Left colon (tissue), 2 donors: Measurements from ENCODE around the gene DLL4. TPM values are rescaled to one million over a fixed set of nuclear protein-coding genes. Genes with fewer than 3 reads are reported as not detected.
"Not testable (repeated sequence)": the region's sequence is repeated elsewhere in the genome, so short reads cannot be mapped to it uniquely, and the experiment has no call there.

Source experiments
- ATAC-seq: fragments of 200-7000 bp; cut with Tn5 transposase; one replicate; pipeline ENCODE4 v1.9.1; 2020; ENCODE audit warnings: mild to moderate bottlenecking, moderate library complexity
- DNase-seq, 2 donors: peaks; one replicate each; pipeline ENCODE4 v3.0.0-alpha.2; 2020
- intact Hi-C, 2 donors: fragments of 100-400 bp; cut with DNase I in 1 of 2; cut with micrococcal nuclease in 1 of 2; formaldehyde crosslinking; loops; one replicate each; pipeline versions ENCODE4 v1.11.2 to v1.14.0; 2022; cut with DNase I, micrococcal nuclease
- total RNA-seq, 2 donors: library from RNA; stranded (reverse); fragmentation: NEBNext Ultra II Directional; extraction: Animal tissue kit (Norgen Biotek cat#: 25700); gene quantifications; one replicate each; pipeline ENCODE4 v1.2.1, GENCODE V29; 2021
- donor health status: DM: no; HTN: no; CAD: no.
- donor health status: DM: yes; HTN: yes; CAD: no.

DLL4 gene
- total RNA-seq, 2 donors from 2014 or later, result 14.0 to 15.9 TPM

DNA sequence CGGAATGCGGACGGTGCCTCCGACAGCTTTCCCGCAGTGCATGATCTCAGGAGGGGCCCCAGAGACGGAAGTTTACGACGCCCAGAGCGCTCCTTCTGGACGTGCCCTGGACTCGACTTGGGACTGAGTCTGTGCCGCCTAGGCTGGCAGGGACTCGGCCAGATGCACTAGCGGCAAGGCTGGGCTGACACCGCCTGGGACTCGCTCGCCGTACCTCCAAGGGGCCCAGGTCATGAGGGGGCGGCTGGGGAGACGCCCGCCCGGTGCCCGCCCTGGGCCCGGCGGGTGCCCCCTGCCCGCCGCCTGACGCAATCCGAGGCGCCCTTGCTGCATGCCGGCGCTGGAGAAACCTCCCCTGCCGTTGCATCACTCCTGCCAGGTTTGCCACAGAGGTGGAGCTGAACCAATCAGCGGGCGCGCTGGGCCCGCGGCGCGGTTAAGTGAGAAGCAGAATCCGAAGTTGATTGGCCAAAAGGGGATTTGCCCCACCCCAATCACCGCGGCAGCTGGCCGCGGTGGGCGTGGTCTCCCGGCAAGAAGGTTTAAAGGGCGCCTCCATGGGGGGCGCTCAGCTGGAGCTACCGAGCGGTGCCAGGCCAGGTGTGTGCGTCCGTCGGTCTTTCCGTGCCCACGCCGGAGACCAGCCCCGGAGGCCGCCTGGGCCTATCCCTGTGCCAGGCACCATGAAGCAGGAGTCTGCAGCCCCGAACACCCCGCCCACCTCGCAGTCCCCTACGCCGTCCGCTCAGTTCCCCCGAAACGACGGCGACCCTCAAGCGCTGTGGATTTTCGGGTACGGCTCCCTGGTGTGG is 24.0 kb downstream of the DLL4 start, which contains the start of gene CHAC1:
TSS of gene CHAC1 (plus strand) at position 571 of the 812 bp plus-strand sequence. CDS start at position 684, 113 bp downstream.
- DNase-seq, result peak; percentile 96 to 98
- intact Hi-C loops, result no loop called here
- ATAC-seq, result peak; percentile 86

DNA sequence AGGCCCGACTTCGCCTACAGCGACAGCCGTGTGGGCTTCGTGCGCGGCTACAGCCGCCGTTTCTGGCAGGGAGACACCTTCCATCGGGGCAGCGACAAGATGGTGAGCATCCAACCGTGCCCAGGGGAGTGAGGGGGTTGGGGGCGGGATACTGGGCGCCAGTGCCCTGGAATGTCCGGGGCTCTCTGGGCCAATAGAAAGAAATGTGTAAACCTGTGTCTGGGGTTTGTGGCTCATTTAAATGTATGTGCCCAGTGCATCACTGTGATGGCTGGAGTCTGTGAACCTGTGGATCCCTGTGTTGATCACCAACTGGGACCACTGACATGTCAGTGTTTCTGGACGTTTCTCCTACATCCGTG is 24.6 kb downstream of the DLL4 start:
- intact Hi-C loops, result no loop called here
- peak; percentile 2 for ATAC-seq
- DNase-seq, result no peak

DNA sequence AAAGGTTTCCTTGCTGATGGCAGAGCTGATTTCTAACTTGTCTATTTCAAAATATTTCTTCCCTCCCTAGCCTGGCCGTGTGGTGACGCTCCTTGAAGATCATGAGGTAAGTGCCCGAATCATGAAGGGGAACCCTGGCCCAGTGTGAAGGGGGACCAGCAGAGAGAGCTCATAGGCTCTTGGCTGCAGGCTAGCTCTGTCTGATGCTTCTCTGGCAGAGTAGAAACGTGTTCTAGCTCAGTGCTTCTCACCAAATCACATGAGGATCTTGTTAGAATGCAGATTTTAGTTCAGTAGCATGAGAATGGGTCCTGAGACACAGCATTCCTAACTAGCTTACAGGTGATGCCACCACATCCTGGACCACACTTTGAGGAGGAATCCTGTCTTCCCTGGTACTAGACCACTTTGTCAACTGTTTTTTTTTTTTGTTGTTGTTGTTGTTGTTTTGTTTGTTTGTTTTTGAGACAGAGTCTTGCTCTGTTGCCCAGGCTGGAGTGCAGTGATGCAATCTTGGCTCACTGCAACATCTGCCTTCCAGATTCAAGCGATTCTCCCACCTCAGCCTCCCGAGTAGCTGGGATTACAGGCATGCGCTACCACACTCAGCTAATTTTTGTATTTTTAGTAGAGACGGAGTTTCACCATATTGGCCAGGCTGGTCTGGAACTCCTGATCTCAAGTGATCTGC is 25.2 kb downstream of the DLL4 start:
- ATAC-seq, intact Hi-C loops: not testable (repeated sequence)
- DNase-seq, result peak in 1 of 2 donors; percentile 5

DNA sequence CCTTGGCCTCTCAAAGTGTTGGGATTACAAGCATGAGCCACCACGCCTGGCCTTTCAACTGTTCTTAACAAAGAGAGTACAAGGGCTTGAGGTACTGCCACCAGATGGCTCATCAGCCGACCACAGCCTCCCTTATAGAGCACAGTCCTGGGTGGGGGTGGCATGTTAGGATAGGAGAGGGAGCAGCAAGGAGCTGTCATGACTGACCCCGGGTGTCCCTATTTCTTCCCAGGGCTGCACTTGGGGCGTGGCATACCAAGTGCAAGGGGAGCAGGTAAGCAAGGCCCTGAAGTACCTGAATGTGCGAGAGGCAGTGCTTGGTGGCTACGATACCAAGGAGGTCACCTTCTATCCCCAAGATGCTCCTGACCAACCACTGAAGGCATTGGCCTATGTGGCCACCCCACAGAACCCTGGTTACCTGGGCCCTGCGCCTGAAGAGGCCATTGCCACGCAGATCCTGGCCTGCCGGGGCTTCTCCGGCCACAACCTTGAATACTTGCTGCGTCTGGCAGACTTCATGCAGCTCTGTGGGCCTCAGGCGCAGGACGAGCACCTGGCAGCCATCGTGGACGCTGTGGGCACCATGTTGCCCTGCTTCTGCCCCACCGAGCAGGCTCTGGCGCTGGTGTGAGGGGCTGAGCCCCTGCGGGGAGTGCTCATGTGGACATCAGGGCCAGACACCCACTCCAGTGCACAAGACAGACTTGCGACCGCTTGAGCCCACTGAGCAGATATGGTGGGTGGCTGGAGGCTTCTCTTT is 26.2 kb downstream of the DLL4 start:
- DNase-seq, result peak in 1 of 2 donors; percentile 17
- intact Hi-C loops, result no loop called here
- ATAC-seq, result no peak

DNA sequence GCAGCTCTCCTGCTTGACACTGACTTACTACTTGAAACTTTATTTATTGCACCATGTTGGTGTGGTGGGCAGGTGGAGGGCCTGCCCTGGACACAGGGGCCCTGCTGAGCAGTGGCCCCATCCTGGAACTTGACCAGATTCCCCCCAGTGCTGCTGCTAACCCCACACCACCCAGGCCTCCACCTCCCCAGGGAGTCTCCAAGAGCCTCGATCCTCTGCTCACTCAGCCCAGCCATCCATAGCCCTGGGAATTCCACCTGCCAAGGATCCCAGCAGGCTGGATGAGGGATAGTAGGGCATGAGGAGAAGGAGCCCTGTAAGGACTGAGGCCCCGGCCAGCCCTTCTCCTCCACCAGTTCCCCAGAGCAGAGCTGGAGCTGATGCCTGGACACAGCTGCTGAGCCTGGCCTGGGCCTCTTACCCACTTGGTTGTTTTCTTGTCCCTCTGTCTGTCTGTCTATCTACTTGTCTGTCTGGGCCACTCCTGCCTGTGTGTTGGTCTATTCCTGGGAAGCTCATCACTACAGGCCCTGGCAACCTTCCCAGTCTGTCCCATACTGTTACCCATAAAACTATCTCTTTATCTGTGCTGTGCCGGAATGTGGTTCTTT is 26.9 kb downstream of the DLL4 start:
- no peak for ATAC-seq
- intact Hi-C loops, result no loop called here
- DNase-seq, result peak in 1 of 2 donors; percentile 23

DNA sequence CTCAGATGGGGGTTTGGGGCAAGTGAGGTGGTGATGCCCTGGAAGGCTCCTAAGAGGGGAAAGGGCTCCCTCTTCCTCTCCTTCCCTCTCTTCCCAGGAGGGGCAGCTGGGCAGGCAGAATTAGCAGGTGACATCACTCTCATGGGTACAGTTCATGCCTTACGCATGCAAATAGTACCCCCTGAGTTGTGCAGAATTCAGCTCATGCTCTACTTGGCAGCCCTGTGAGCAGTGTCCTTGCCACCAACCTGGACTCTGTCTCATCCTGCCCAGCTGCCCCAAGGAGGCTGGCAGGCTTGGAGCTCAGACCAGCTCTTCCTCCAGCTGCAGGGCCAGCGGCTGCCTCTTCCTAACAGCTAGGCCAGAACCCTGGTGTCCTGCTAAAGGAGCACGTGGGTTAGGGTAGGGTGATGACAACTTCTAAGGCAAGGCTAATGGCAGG is 27.4 kb downstream of the DLL4 start:
- intact Hi-C loops, result no loop called here
- ATAC-seq, result no peak
- DNase-seq, result peak in 1 of 2 donors; percentile 23

DNA sequence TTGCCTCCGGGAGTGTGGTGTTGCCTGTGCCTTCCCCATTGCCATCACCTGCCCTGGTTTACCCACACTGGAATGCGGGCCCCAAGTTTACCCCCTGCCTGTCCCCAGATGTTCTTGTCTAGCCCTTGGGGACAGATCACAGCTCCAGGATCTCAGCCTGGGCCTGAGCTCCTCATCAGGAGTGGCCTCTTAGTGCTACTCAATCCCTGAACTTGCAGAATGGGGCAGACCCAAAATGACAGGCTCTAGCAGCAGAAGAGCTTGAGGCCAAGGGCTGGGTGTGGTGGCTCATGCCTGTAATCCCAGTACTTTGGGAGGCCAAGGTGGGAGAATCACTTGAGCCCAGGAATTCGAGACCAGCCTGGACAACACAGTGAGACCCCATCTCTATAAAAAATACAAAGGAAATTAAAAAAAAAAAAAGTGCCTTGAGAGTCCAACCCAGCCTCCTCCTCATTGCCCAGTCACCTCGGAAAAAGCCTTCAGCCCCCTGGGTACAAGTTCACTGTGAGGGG is 28.0 kb downstream of the DLL4 start:
- intact Hi-C loops, result no loop called here
- DNase-seq, result no peak
- ATAC-seq, result no peak

DNA sequence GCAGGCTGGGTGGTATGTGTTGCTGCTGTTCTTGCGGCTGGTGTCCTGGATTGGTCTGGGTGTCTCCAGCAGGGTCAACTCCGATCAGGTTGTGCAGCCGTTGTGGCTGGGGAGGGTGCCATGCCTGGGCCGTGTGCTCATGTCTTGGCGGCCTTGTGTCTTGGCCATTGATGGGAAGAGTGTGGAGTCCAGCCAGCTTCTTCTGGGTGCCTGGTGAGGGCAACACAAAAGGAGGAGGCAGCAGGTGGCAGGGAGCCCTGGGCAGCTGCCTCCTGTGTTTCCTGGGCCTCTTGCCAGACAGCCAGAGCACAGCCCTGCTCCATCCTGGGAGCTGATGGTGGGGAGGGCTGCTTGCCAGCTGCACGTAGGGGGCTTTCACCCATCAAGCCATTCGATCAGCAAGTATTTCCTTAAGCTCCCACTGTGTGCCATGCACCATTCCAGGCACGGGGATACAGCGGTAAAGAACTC is 28.5 kb downstream of the DLL4 start:
- DNase-seq (peak; percentile 64 to 82), ATAC-seq (no peak)
- intact Hi-C loops, result no loop called here

DNA sequence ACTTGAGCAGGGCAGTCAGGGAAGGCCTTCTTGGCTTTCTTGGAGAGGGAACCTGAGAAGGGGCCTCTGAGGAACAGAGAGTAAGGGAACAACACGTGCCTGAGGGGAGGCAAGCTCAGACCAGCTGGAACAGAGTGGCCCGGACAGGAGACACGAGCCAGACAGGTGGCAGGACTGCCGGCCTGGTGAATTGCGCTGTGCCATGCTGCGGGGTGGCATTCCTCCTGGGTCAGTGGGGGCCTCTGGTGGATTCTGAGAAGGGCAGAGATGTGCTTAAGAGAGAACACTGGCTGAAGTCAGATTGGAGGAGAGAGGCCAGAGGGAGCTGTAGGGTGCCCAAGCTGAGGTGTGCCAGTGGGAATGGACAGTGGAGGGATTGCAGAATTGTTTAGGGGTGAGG is 29.0 kb downstream of the DLL4 start:
- ATAC-seq (no peak), DNase-seq (no peak)
- intact Hi-C loops, result no loop called here

DNA sequence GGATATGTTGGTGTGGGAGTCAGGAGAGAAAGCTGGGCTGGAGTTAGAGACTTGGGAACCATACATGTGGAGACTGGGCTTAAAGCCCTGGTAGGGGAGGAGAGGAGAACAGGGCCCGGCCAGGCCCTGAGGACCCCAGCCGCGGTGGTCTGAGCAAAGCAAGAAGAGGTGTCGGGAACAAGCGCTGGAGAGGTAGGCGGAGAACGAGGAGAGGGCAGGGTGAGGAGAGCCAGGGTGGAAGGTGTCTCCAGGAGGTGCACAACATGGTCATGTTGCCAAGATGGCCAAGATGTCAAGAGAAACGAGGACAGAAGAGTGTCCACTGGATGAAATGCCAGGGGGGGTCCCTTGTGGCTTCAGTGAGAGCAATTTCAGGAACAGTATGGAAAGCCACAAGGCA is 29.6 kb downstream of the DLL4 start:
- intact Hi-C loops, result no loop called here
- DNase-seq (no peak), ATAC-seq (no peak)

DNA sequence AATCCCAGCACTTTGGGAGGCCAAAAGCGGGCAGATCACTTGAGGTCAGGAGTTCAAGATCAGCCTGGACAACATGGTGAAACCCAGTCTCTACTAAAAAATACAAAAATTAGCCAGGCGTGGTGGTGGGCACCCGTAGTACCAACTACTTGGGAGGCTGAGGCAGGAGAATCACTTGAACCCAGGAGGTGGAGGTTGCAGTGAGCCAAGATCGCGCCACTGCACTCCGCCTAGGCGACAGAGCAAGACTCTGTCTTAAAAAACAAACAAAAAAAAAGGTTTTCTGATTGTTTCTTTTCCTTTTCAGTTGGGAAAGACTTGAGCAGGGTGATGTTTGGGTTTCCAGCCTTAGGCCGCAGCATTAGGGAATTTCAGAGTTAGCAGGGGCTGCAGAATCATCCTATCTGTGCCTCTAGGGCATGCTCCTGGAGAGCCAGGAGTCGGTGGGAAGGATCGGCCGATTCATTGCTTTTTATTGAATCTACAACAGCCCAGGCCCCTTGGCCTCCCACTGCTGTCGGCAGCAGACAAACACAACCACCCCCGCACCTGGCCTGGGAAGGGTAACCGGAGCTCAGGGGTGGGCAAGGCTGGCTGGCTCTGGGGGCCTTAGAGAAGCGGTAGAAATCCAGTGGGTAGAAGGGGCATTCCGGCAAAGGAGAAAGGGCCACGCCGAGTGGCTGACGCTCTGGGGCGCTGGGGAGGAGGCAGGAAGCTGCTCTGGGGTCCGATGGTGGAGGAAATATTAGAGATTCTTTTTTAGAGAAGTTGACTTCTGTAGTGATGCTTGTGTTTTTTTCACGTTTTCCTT is 30.4 kb downstream of the DLL4 start:
- DNase-seq (no peak), ATAC-seq (no peak)
- intact Hi-C loops, result no loop called here

DNA sequence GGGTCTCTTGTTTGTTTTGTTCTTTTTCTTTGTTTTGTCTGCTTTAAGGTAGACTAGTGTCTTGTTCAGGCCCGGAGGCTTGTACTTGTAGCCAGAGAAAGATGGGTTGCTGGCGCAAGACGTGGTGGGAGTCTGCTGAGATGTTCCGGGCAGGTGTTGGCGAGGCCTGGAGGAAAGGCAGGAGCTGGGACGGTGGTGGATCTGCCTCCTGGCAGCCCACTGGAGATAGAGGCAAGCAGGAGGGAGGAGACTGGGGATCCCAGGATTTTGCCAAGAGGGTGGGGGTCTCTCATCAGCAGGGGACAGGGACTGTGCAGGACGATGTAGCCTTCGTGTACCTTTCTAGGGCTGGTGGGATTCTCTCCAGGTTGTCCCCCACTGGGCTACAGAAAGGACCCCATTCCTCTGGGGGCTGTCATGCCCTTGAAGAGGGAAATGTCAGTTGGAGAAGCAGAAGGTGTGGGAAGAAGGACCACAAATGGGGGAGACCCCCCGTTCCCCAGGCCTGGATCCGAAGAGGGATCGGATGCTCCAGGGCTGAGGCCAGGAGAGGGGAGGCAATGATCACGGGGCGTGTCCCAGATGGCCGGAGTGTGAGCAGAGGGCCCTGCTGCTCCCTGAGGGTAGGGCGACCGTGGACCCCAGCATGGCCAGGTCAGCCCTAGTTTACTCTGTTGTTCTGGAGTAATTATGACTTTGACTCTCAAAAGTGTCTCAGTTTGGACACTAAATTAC is 31.2 kb downstream of the DLL4 start:
- intact Hi-C loops, result no loop called here
- peak; percentile 17 for ATAC-seq
- no peak for DNase-seq

DNA sequence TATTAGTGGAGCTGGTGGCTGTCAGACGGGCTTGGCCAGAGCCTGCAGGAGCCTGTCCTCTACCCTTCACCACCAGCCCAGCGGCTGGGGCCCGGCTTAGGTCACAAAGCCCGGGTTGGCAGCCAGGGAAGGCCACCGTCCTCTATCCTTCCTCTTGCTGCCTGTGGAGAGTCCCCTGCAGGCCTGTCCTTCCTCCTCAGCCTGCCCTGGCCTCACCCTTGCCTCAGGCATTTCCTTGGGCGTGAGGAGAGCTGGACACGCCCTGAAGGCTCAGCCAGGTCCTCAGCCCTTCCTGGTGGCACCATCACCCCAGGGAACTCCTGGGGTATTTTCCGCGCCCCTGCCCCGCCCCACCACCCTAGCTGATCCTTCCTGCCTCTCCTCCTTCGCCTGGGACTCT is 31.8 kb downstream of the DLL4 start:
- DNase-seq (peak; percentile 78 to 90), ATAC-seq (peak; percentile 98)
- intact Hi-C loops, result no loop called here

DNA sequence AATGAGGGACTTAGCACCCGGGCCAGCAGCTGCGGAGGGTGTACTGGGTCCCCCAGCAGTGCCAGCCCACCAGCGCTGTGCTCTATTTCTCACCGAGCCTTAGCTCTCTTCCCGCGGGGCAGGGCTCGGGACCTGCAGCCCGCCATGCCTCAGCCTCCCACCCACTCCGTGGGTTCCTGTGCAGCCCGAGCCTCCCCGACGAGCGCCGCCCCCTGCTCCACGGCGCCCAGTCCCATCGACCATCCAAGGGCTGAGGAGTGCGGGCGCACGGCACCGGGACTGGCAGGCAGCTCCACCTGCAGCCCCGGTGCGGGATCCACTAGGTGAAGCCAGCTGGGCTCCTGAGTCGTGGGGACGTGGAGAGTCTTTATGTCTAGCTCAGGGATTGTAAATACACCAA is 32.6 kb downstream of the DLL4 start:
- DNase-seq, intact Hi-C loops, ATAC-seq: not testable (repeated sequence)

DNA sequence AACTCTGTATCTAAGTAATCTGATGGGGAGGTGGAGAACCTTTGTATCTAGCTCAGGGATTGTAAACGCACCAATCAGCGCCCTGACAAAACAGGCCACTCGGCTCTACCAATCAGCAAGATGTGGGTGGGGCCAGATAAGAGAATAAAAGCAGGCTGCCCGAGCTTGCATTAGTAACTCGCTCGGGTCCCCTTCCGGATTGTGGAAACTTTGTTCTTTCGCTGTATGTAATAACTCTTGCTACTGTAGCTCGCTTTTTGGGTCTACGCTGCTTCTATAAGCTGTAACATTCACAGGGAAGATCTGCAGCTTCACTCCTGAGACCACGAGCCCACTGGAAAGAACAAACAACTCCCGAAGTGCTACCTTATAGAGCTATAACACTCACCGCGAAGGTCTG is 33.2 kb downstream of the DLL4 start:
- DNase-seq, intact Hi-C loops, ATAC-seq: not testable (repeated sequence)

DNA sequence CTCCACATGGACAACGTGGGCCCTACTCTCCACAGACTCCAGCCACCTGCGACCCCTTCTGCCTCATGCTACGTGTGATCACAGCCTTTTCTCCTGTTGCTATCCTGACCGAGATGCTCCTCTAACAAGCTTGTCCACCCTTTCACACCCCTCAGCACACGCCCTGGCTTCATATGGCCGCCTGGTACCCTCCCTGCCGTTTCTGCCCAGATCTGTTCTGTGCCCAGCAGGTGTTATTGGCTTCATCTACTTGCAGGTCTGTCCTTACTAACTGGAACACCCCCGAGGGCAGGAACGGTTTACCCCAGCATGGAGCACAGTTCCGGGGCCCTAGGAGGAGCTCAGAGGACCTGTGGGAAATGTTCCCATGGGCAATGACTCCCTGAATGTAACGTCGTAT is 34.1 kb downstream of the DLL4 start:
- DNase-seq (no peak), ATAC-seq (no peak)
- intact Hi-C loops, result no loop called here

DNA sequence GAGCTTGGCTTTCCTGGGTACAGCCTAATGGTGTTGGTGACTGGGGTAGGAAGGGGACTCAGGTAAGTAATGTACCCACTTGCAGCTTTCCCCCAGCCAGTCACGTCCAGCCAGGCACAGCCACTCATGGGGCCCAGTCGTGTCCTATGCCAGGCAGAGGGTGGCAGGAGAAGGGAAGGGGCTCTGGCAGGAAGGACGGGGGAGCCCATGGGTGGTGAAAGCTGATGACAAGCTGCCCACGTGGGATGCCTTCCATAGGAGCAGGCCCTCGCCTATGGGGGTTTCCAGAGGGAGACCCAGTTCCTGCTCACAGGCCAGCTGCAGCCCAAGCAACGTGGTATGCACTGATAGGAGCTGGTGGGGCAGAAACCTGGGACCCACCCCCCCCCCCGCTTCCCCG is 34.9 kb downstream of the DLL4 start:
- intact Hi-C loops, result no loop called here
- DNase-seq (no peak), ATAC-seq (no peak)
